ENCODE measurements around the gene RNPEP. TPM values are rescaled to one million over a fixed set of nuclear protein-coding genes. Genes with fewer than 3 reads are reported as not detected.

The RNPEP gene
- total and polyA plus RNA-seq, 2 of the 13 experiments (the other 11 are each of a cell fraction or from before 2014, with no cell fraction given): 20.6 to 38.4 TPM

DNA sequence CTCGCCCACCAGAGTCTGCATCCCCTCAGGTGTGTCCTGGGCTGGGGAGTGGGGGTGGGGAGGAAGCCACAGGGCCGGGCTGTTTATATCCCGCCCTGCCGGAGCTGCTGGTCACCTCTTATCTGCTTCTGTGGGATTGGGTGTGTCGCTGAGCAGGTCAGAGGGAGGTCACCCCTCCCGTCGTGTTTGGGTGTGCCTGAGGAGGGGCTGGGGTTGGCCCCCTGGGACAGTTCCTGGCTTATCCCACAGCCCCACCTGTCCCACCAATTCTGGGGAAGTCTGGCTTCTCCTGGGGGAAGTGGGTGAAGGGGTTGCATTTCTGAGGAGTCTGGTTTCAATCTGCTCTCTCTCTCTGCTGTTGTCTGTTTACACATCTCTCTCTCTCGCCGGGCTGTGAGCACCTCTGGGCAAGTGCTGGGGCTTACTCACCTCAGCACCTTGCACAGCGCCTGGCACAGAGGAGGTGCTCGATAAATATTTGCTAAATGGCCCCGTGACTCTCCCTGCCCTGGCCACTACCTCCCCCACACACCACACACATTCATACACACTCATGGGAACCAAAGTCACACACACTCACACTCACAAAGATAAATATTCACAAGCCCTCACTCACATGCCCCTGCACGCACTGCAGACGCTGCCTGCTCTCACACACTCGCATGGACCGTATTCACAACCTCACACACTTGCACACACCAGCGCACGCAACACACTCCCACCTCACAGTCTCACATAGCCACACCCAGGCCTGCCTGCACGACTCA lies 36.2 kb downstream of the RNPEP start (continued):
- TF ChIP-seq, protein P1, sequence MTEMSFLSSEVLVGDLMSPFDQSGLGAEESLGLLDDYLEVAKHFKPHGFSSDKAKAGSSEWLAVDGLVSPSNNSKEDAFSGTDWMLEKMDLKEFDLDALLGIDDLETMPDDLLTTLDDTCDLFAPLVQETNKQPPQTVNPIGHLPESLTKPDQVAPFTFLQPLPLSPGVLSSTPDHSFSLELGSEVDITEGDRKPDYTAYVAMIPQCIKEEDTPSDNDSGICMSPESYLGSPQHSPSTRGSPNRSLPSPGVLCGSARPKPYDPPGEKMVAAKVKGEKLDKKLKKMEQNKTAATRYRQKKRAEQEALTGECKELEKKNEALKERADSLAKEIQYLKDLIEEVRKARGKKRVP (CRISPR knock-in tag; IDR thresholded peaks at IDR 0.05): 0 out of 4 replicates have a peak, but pooled peaks of 1 of the 2 experiments have one; percentile 20
- TF ChIP-seq ZNF563 (CRISPR knock-in tag; IDR thresholded peaks at IDR 0.05) (peak; percentile 15; the same call in 1 of the 2 replicates), ZNF703 (CRISPR knock-in tag; IDR thresholded peaks at IDR 0.05; ENCODE audit: borderline replicate concordance) (0 out of 2 replicates have a peak, but pooled peaks have one; percentile 27), ZNF280D (CRISPR knock-in tag; IDR thresholded peaks at IDR 0.05) (0 out of 2 replicates have a peak, but pooled peaks have one; percentile 21), ARID2 (CRISPR knock-in tag; IDR thresholded peaks at IDR 0.05; ENCODE audit: borderline replicate concordance) (0 out of 2 replicates have a peak, but pooled peaks have one; percentile 60), SNAPC2 (CRISPR knock-in tag; IDR thresholded peaks at IDR 0.05) (0 out of 2 replicates have a peak, but pooled peaks have one; percentile 45), ZBTB20 (CRISPR knock-in tag; IDR thresholded peaks at IDR 0.05; ENCODE audit: borderline replicate concordance, low read depth) (0 out of 2 replicates have a peak, but pooled peaks have one; percentile 42), IKZF4 (CRISPR knock-in tag; IDR thresholded peaks at IDR 0.05; ENCODE audit: borderline replicate concordance, low read depth, not compliant biosample characterization) (no peak), ZNF746 (CRISPR knock-in tag; IDR thresholded peaks at IDR 0.05) (peak; percentile 73; the same call in 1 of the 2 replicates), CBX1 (IDR thresholded peaks at IDR 0.05; ENCODE audit: low read depth) (no peak), ZNF18 (CRISPR knock-in tag; IDR thresholded peaks at IDR 0.05; ENCODE audit: insufficient replicate concordance) (peak; percentile 90), FOXA1 (IDR thresholded peaks at IDR 0.05) (peak; percentile 44), FOXA1 (CRISPR knock-in tag; IDR thresholded peaks at IDR 0.05) (peak; percentile 84), TBX3 (IDR thresholded peaks at IDR 0.05; ENCODE audit: borderline replicate concordance) (peak; percentile 63; the same call in 1 of the 2 replicates), RXRA (CRISPR knock-in tag; IDR thresholded peaks at IDR 0.05) (peak; percentile 94; the same call in 1 of the 2 replicates), HHEX (CRISPR knock-in tag; IDR thresholded peaks at IDR 0.05) (no peak), SMAD1 (CRISPR knock-in tag; IDR thresholded peaks at IDR 0.05; ENCODE audit: borderline replicate concordance, low read depth) (0 out of 2 replicates have a peak, but pooled peaks have one; percentile 46), XRCC5 (optimal IDR thresholded peaks at IDR 0.05; ENCODE audit: low read length) (peak; percentile 82), MIER3 (CRISPR knock-in tag; IDR thresholded peaks at IDR 0.05; ENCODE audit: borderline replicate concordance) (peak; percentile 34; the same call in 1 of the 2 replicates), CBX5 (CRISPR knock-in tag; IDR thresholded peaks at IDR 0.05; ENCODE audit: borderline replicate concordance) (0 out of 2 replicates have a peak, but pooled peaks have one; percentile 5), KAT8 (CRISPR knock-in tag; IDR thresholded peaks at IDR 0.05) (peak; percentile 74), ZSCAN25 (CRISPR knock-in tag; IDR thresholded peaks at IDR 0.05) (peak; percentile 75), NCOA2 (CRISPR knock-in tag; IDR thresholded peaks at IDR 0.05) (peak; percentile 49), TBX2 (CRISPR knock-in tag; IDR thresholded peaks at IDR 0.05; ENCODE audit: borderline replicate concordance) (peak; percentile 89)

Data from HepG2 (cell line).